Activated naive CD4-positive, alpha-beta T cell treated with Interleukin-2 at 50 U/mL for 16 hours (primary cell): Measurements from ENCODE around the gene PNISR.
"Not testable (repeated sequence)": the region's sequence is repeated elsewhere in the genome, so short reads cannot be mapped to it uniquely, and the experiment has no call there.

Experiments
- DNase-seq: peaks from one replicate; pipeline ENCODE4 v3.0.0-alpha.2; 2020

The PNISR gene, protein sequence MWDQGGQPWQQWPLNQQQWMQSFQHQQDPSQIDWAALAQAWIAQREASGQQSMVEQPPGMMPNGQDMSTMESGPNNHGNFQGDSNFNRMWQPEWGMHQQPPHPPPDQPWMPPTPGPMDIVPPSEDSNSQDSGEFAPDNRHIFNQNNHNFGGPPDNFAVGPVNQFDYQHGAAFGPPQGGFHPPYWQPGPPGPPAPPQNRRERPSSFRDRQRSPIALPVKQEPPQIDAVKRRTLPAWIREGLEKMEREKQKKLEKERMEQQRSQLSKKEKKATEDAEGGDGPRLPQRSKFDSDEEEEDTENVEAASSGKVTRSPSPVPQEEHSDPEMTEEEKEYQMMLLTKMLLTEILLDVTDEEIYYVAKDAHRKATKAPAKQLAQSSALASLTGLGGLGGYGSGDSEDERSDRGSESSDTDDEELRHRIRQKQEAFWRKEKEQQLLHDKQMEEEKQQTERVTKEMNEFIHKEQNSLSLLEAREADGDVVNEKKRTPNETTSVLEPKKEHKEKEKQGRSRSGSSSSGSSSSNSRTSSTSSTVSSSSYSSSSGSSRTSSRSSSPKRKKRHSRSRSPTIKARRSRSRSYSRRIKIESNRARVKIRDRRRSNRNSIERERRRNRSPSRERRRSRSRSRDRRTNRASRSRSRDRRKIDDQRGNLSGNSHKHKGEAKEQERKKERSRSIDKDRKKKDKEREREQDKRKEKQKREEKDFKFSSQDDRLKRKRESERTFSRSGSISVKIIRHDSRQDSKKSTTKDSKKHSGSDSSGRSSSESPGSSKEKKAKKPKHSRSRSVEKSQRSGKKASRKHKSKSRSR

DNA sequence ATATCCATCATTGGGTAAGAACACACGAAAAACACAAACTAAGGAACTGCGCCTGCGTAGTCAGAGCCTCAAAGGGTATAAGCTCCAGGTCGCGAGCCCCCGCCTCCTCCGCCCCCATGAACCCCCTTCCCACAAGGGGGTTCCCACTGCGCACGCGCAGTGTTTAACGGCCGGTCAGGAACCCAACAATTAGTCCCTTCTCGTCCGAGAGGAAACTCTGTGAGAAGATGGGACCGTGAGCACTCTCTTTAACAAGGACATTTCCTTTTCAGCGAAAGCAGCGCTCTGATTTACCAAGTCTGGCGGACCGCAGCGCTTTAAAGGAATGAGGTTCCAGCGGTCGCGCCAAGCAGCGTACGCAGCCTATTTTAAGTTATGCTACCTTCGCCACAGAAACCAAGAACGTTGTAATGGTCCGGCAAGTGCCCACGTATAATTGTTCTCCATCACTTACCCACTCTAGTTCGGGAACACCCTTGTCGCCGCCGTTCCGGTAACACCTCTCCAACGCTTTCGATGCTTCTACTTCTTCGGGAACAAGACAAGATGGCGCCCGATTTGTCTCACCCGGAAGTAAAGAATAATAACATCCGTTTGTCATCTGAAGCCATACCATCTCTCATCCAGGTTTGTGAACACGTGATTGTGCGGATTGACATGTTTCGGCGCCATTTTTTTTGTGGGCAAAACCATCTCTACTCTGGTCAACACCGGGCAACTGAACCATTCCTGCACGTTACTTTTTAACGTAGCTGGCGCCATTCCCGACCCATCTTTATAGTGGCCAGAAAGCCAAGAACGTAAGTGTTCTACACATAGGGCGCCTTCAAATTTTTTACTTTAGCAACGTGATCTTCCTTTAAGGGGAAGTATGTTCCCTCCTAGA, at the start of gene PNISR:
PNISR (minus strand) TSS at position 548 of the 886 bp plus-strand sequence. CDS start 10,649 bp downstream, outside the sequence.
- DNase-seq, result peak; percentile 86

- no peak for DNase-seq
These were observed 48.6 kb upstream of the PNISR start for GRCh38 chr6:99473730-99474129.

DNA sequence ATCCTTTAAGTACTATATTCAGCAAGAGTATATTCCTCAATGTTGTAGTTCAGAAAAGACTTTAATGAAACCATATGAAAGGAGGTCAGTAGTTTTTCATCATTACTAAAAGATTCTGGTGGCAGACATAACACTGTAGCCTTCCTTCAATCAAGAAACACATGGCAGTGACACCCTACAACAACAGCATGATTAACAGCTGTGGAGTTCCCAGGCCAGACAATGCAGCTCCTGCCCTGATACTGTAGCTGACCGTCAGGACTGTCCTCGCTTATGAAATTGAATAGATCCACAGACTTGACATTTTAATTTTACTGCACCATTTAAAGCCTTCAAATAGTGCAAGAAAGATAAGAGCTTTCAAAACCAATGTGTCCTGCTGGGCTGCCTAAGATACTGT, 46.5 kb upstream of the PNISR start:
- no peak for DNase-seq

GRCh38 chr6:99467509-99468106, 42.5 kb upstream of the PNISR start:
- DNase-seq, result no peak

DNA sequence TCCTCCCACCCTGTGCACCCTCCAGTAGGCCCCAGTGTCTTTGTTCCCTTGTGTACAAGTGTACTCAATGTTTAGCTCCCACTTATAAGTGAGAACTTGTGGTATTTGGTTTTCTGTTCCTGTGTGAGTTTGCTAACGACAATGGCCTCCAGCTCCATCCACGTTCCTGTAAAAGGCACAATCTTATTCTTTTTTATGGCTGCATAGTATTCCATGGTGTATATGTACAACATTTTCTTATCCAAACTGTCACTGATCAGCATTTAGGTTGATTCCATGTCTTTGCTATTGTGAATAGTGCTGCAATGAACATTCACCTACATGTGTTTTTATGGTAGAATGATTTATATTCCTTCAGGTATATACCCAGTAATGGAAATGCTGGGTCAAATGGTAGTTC, 34.0 kb upstream of the PNISR start:
- DNase-seq, result not testable (repeated sequence)

GRCh38 chr6:99458319-99458718, 33.2 kb upstream of the PNISR start:
- DNase-seq, result no peak

DNA sequence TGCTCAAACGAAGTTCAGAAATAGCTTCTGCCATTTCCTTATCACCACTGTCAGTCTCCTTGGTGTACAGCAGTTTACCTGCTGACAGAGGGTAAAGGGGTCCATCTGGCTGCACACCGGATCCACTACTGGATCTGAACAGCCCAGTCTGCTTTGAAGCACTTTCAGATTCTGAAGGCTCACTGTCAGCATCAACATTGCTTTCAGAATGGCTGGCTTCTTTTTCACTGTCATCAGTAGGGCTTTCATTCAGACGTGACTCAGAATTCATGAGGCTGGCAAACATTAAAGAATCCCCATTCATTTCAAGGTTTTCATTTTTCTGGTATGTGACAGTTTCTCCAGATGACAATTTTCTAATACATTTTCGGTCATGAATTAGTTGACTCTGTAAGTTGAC, 21.0 kb upstream of the PNISR start:
- DNase-seq, result no peak

DNA sequence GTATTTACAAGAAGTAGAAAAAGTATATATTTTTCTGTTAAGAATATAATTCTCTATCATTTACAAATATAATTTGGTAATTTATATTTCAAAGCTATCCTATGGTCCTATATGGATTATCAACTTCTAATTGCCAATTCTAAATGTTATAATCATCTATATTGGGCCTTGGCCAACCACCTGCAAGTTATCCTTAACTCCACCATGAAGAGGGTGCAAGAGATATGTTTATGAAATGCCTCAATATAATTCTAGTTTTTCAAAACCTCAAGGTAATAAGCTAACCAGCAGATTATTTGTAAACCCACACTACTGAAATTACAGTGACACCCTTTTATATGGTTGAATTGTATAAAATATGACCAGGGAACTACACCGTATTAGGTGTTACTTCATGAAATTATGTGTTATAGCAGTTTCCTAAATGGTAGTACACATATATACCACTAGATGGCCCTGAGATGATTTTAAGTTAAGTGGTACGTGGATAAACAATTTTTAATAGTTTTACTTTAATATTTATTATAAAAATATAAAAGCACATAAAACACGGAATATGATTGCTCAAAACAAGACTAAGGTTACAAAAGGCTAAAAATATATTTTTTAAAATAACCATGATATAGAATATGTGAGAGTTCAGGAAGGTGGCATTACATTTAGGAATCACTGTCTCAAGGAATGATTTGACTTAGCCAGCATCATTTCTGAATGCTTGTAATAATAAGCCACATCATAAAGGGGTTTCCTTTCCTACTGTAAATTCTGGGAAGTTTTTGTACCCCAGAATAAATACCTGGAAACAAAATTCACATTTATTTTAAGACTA, 9.8 kb upstream of the PNISR start:
- DNase-seq, result no peak

- no peak for DNase-seq
These were observed 7.8 kb upstream of the PNISR start for GRCh38 chr6:99432877-99433276.

GRCh38 chr6:99431901-99432300, 6.8 kb upstream of the PNISR start:
- no peak for DNase-seq

- DNase-seq, result no peak
These were observed 2.9 kb upstream of the PNISR start for GRCh38 chr6:99427988-99428387.

DNA sequence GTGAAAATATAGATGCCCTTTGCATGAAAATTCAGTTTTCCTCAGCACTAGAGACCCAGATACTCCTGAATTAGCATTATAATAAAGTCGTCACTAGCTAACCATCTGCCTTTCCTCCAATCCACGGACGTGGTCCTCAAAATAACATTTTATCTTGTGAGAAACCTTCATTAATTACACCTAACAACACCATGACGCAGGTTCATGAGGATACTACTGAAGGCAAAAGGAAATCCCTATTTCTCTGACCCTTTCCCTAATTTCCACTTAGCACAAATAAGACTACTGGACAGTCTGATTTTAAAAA, 1.3 kb upstream of the PNISR start:
- DNase-seq, result no peak

DNA sequence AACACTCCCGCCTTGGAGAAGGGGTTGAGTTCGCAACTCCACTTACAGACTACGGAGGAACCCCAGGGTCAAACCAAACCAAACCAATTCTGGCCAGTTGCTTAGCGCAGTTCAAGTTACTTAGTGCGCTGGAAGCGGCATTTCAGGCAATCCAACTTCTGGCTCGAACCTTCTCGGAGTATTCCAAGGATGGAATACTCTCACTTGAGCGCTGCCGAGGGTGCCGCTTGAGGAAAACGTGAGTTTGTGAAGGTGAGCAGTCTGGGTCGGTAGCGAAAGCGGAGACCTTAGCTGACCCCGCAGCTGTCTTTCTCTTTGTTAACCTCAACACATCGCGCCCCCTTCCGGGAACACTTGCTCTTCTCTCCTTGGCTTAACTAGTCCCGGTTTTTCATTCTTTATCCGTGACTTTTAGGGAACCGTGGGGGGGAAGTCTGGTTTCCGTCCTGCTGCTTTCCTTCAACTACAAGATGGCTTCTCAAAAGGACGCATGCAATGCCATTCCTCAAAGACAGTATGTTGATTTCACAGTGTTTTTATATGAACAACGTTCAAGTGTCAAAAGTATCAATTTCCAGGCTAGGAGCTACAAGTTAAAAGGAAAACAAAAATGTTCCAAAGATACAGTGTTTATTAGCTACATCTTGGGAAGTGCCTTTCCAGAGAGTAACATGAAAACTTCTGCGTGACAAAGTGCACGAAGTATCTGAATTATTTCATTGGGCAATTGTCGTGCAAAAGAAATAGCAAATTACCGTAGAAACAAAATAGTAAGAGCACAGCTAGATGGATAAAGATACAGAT, 741 bp upstream of the PNISR start:
- DNase-seq, result peak; percentile 63

- no peak for DNase-seq
These were observed 1.1 kb downstream of the PNISR start for GRCh38 chr6:99424022-99424421.

DNA sequence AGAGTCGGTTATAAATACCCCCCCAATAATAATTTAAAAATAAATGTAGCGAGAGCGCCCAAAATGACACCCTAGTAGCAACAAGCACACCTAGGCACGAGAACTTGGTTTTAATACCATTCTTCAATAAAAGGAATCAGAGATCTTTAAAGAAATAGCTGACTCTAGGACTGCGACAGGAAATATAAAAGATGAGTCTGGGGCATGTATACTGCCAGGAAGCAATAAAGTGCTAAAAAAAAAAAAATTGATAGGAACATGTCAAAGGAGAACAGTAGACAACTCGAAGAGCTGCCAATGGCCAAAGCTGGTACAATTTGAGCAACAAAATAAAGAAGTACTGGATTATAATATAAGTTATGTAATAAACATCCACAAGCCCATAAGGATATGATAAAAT, 2.2 kb downstream of the PNISR start:
- no peak for DNase-seq

DNA sequence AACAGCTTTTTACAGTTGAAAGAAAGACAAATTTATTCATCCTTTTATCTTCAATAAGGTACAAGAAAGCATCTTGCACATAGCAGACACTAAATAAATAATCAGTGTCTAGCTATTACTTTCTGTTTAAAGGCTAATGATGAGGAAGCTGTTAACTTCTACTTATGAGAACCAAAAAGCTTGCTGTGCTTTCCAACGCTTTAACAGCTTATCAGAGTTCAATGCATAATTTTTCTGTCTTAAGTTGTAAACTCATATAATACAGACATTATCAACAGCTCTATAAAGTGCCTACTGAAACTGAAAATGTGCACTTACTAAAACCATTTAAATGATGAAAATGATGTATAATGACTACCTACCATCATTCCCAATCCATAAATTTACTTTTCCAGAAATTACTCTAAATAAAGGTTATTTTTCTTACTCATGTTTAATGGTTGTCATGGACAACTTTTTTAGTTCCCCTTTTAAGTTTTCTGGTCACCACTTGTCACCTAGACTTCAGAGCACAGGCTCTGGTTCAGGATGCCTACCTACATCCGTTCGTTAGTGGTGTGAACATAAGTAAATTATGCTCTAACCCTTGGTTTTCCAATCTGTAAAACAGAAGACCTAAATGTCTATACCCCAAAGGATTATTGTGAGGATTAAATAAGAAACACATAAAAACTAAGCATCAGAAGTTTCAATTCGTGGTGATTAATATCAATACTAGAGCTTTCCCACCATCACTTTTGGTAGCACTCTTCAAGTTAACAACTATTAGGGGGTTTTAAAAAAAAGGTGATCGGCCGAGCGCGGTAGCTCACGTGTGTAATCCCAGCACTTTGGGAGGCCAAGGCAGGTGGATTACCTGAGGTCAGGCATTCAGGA, 8.0 kb downstream of the PNISR start:
- DNase-seq, result no peak

DNA sequence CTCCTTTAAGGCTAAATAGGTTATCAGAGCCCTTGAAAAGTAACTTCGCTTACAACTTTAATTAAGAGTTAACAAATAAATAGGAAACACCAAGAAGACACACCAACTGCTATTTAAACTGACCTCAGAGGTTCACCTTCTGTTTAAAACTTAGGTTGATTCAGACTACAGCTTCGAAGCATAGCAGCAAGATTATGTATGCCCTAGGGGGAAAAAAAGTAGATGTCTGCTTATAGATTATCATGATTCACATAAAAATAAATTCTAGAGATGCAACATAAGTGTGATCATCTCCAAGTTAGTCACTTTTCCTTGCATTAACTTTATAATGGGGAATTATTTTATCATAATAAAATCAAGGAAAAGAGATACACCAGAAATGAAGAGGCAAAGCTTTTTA, 8.9 kb downstream of the PNISR start:
- DNase-seq, result no peak

- DNase-seq, result no peak
These were observed 9.7 kb downstream of the PNISR start for GRCh38 chr6:99415446-99415845.

GRCh38 chr6:99412065-99412464, 13.0 kb downstream of the PNISR start:
- DNase-seq, result no peak

GRCh38 chr6:99409672-99410071, 15.4 kb downstream of the PNISR start:
- no peak for DNase-seq
